ENCODE measurements around the gene HSF2.

Gene HSF2

GRCh38 chr6:122376246-122376645 is 23.2 kb upstream of the HSF2 start:
- 71% methylated on average over 2 of the region's 3 CpGs for WGBS
- H3K27me3 ChIP-seq (ENCODE audit: insufficient read depth, low read length), result peaks cover 10% of the 10 kb centered on the region

GRCh38 chr6:122381494-122382265 is 17.8 kb upstream of the HSF2 start:
- peaks cover 52% of the 10 kb centered on the region for H3K27me3 ChIP-seq (ENCODE audit: insufficient read depth, low read length)
- 22% methylated on average over 8 of the region's 8 CpGs for WGBS
- H3K36me3 ChIP-seq (ENCODE audit: insufficient read depth, low read length), result no peaks in the 10 kb centered on the region
- H3K27ac ChIP-seq (ENCODE audit: low read depth, low read length), result no peak overlapping the region
- H3K4me3 ChIP-seq (ENCODE audit: low read length), result no peak overlapping the region
- no peak overlapping the region for H3K9ac ChIP-seq (ENCODE audit: low read depth, low read length)
- H3K9me3 ChIP-seq (ENCODE audit: insufficient read depth, low read depth, low read length), result no peaks in the 10 kb centered on the region
- H3K4me1 ChIP-seq (ENCODE audit: insufficient read depth, low read length), result peaks cover 3% of the 10 kb centered on the region; the same call in 1 of the 2 replicates

More at GRCh38 chr6:122376246-122376645, 23.2 kb upstream of the HSF2 start:
- Histone ChIP-seq H3K36me3 (ENCODE audit: insufficient read depth, low read length) (no peaks in the 10 kb centered on the region), H3K4me3 (ENCODE audit: low read length) (no peak overlapping the region), H3K9me3 (ENCODE audit: insufficient read depth, low read depth, low read length) (no peaks in the 10 kb centered on the region), H3K9ac (ENCODE audit: low read depth, low read length) (no peak overlapping the region), H3K4me1 (ENCODE audit: insufficient read depth, low read length) (no peaks in the 10 kb centered on the region), H3K27ac (ENCODE audit: low read depth, low read length) (no peak overlapping the region)

GRCh38 chr6:122385857-122386612 is 13.4 kb upstream of the HSF2 start:
- Histone ChIP-seq H3K4me1 (ENCODE audit: insufficient read depth, low read length) (peaks cover 3% of the 10 kb centered on the region; the same call in 1 of the 2 replicates), H3K9me3 (ENCODE audit: insufficient read depth, low read depth, low read length) (no peaks in the 10 kb centered on the region), H3K36me3 (ENCODE audit: insufficient read depth, low read length) (no peaks in the 10 kb centered on the region), H3K4me3 (ENCODE audit: low read length) (no peak overlapping the region), H3K27ac (ENCODE audit: low read depth, low read length) (no peak overlapping the region), H3K27me3 (ENCODE audit: insufficient read depth, low read length) (peaks cover 96% of the 10 kb centered on the region), H3K9ac (ENCODE audit: low read depth, low read length) (no peak overlapping the region)
- WGBS, result 0% methylated on average over 1 of the region's 3 CpGs

GRCh38 chr6:122388945-122389344 is 10.5 kb upstream of the HSF2 start:
- WGBS, result 86% methylated on average over 2 of the region's 2 CpGs
- Histone ChIP-seq H3K4me1 (ENCODE audit: insufficient read depth, low read length) (peaks cover 7% of the 10 kb centered on the region), H3K27ac (ENCODE audit: low read depth, low read length) (no peak overlapping the region), H3K27me3 (ENCODE audit: insufficient read depth, low read length) (peaks cover 97% of the 10 kb centered on the region), H3K36me3 (ENCODE audit: insufficient read depth, low read length) (no peaks in the 10 kb centered on the region), H3K4me3 (ENCODE audit: low read length) (no peak overlapping the region), H3K9ac (ENCODE audit: low read depth, low read length) (no peak overlapping the region), H3K9me3 (ENCODE audit: insufficient read depth, low read depth, low read length) (no peaks in the 10 kb centered on the region)

GRCh38 chr6:122389704-122390372 is 9.6 kb upstream of the HSF2 start:
- peaks cover 7% of the 10 kb centered on the region for H3K4me1 ChIP-seq (ENCODE audit: insufficient read depth, low read length)
- WGBS, result 87% methylated on average over 2 of the region's 4 CpGs
- H3K27me3 ChIP-seq (ENCODE audit: insufficient read depth, low read length), result peaks cover 97% of the 10 kb centered on the region
- H3K27ac ChIP-seq (ENCODE audit: low read depth, low read length), result no peak overlapping the region
- no peak overlapping the region for H3K4me3 ChIP-seq (ENCODE audit: low read length)
- H3K36me3 ChIP-seq (ENCODE audit: insufficient read depth, low read length), result no peaks in the 10 kb centered on the region
- no peak overlapping the region for H3K9ac ChIP-seq (ENCODE audit: low read depth, low read length)
- no peaks in the 10 kb centered on the region for H3K9me3 ChIP-seq (ENCODE audit: insufficient read depth, low read depth, low read length)

- WGBS, result 19% methylated on average over 6 of the region's 6 CpGs
Measured at GRCh38 chr6:122392564-122393350, 6.7 kb upstream of the HSF2 start.

GRCh38 chr6:122393351-122393896 is 6.0 kb upstream of the HSF2 start:
- Histone ChIP-seq H3K9ac (ENCODE audit: low read depth, low read length) (no peak overlapping the region), H3K9me3 (ENCODE audit: insufficient read depth, low read depth, low read length) (no peaks in the 10 kb centered on the region), H3K27me3 (ENCODE audit: insufficient read depth, low read length) (peaks cover 100% of the 10 kb centered on the region), H3K4me3 (ENCODE audit: low read length) (no peak overlapping the region), H3K4me1 (ENCODE audit: insufficient read depth, low read length) (peaks cover 7% of the 10 kb centered on the region), H3K36me3 (ENCODE audit: insufficient read depth, low read length) (no peaks in the 10 kb centered on the region), H3K27ac (ENCODE audit: low read depth, low read length) (no peak overlapping the region)
- WGBS, result 19% methylated on average over 7 of the region's 8 CpGs

More at GRCh38 chr6:122392564-122393350, 6.7 kb upstream of the HSF2 start:
- Histone ChIP-seq H3K27me3 (ENCODE audit: insufficient read depth, low read length) (peaks cover 100% of the 10 kb centered on the region), H3K4me3 (ENCODE audit: low read length) (no peak overlapping the region), H3K27ac (ENCODE audit: low read depth, low read length) (no peak overlapping the region), H3K9ac (ENCODE audit: low read depth, low read length) (no peak overlapping the region), H3K9me3 (ENCODE audit: insufficient read depth, low read depth, low read length) (no peaks in the 10 kb centered on the region), H3K4me1 (ENCODE audit: insufficient read depth, low read length) (peaks cover 7% of the 10 kb centered on the region), H3K36me3 (ENCODE audit: insufficient read depth, low read length) (no peaks in the 10 kb centered on the region)

GRCh38 chr6:122394016-122394415 is 5.4 kb upstream of the HSF2 start:
- Histone ChIP-seq H3K27ac (ENCODE audit: low read depth, low read length) (no peak overlapping the region), H3K4me3 (ENCODE audit: low read length) (no peak overlapping the region), H3K9me3 (ENCODE audit: insufficient read depth, low read depth, low read length) (no peaks in the 10 kb centered on the region), H3K27me3 (ENCODE audit: insufficient read depth, low read length) (peaks cover 96% of the 10 kb centered on the region), H3K36me3 (ENCODE audit: insufficient read depth, low read length) (no peaks in the 10 kb centered on the region), H3K4me1 (ENCODE audit: insufficient read depth, low read length) (peaks cover 10% of the 10 kb centered on the region), H3K9ac (ENCODE audit: low read depth, low read length) (no peak overlapping the region)
- WGBS, result 85% methylated on average over 5 of the region's 5 CpGs

- peaks cover 11% of the 10 kb centered on the region; the same call in 1 of the 2 replicates for H3K4me1 ChIP-seq (ENCODE audit: insufficient read depth, low read length)
- no peak overlapping the region for H3K9ac ChIP-seq (ENCODE audit: low read depth, low read length)
- H3K27ac ChIP-seq (ENCODE audit: low read depth, low read length), result no peak overlapping the region
- peak overlapping the region; percentile 44 for H3K4me3 ChIP-seq (ENCODE audit: low read length)
- H3K9me3 ChIP-seq (ENCODE audit: insufficient read depth, low read depth, low read length), result no peaks in the 10 kb centered on the region
- H3K36me3 ChIP-seq (ENCODE audit: insufficient read depth, low read length), result no peaks in the 10 kb centered on the region
- H3K27me3 ChIP-seq (ENCODE audit: insufficient read depth, low read length), result peaks cover 61% of the 10 kb centered on the region
- WGBS, result 6% methylated on average over 2 of the region's 2 CpGs
Measured at GRCh38 chr6:122399055-122399347, 451 bp upstream of the HSF2 start.

GRCh38 chr6:122400121-122400450 is 634 bp downstream of the HSF2 start:
- WGBS, result under 1% methylated on average over 20 of the region's 20 CpGs
- Histone ChIP-seq H3K36me3 (ENCODE audit: insufficient read depth, low read length) (no peaks in the 10 kb centered on the region), H3K9ac (ENCODE audit: low read depth, low read length) (peak overlapping the region; percentile 84), H3K4me1 (ENCODE audit: insufficient read depth, low read length) (peaks cover 11% of the 10 kb centered on the region; the same call in 1 of the 2 replicates), H3K27ac (ENCODE audit: low read depth, low read length) (no peak overlapping the region), H3K4me3 (ENCODE audit: low read length) (peak overlapping the region; percentile 98), H3K9me3 (ENCODE audit: insufficient read depth, low read depth, low read length) (no peaks in the 10 kb centered on the region), H3K27me3 (ENCODE audit: insufficient read depth, low read length) (peaks cover 50% of the 10 kb centered on the region)

All from HUES64 (cell line).